PC-3 (cell line): ENCODE results near the gene SELENOS. TPM values are rescaled to one million over a fixed set of nuclear protein-coding genes. Genes with fewer than 3 reads are reported as not detected.

Source experiments
- ATAC-seq: fragments of 200-7000 bp; cut with Tn5 transposase; 2 replicates; pipeline ENCODE4 v1.9.1; 2020; ENCODE audit warnings: mild to moderate bottlenecking, moderate library complexity
- BruUV-seq: library from RNA; stranded (reverse); fragments of 400-500 nt; replicated peaks from 2 replicates; lab custom pipeline; 2021; lab: Mats Ljungman, UMichigan
- CTCF ChIA-PET: fragments of 300-600 bp; sonication (Branson Sonifier 250); formaldehyde crosslinking; loops from one replicate; lab custom pipeline; 2022; ENCODE audit warnings: antibody characterized with exemption; lab: Charles Lee
- POLR2A ChIA-PET: fragments of 300-600 bp; sonication (Branson Sonifier 250); formaldehyde crosslinking; loops from one replicate; lab custom pipeline; 2022; ENCODE audit warnings: antibody characterized with exemption; ENCODE audit not compliant: unreplicated experiment; lab: Charles Lee
- DNase-seq: peaks from one replicate; pipeline ENCODE4 v3.0.0-alpha.2; 2015
- H2AFZ ChIP-seq: fragments of 300-600 bp; sonication (generic); 2 replicates; pipeline ENCODE4 v1.6.0; 2016; ENCODE audit warnings: antibody characterized with exemption, low read length
- H3F3A ChIP-seq: fragments of 300-600 bp; sonication (generic); one replicate; pipeline ENCODE4 v1.6.0; 2017; ENCODE audit warnings: antibody characterized with exemption, low read length, control low read depth, mild to moderate bottlenecking; ENCODE audit not compliant: unreplicated experiment
- H3K27ac ChIP-seq: fragments of 300-600 bp; sonication (generic); 2 replicates; pipeline ENCODE4 v1.5.1; 2016; ENCODE audit warnings: mild to moderate bottlenecking, low read length
- H3K27me3 ChIP-seq: fragments of 300-600 bp; sonication (generic); 2 replicates; pipeline ENCODE4 v1.6.1; 2016; ENCODE audit warnings: low read length, mixed read lengths
- H3K36me3 ChIP-seq: fragments of 300-600 bp; sonication (generic); 2 replicates; pipeline ENCODE4 v1.6.1; 2016; ENCODE audit warnings: low read depth, mixed run types, low read length, mixed read lengths
- H3K4me1 ChIP-seq: fragments of 300-600 bp; sonication (generic); 2 replicates; pipeline ENCODE4 v1.5.1; 2016; ENCODE audit warnings: low read length; ENCODE audit not compliant: insufficient read depth
- H3K4me2 ChIP-seq: fragments of 300-600 bp; sonication (generic); 2 replicates; pipeline ENCODE4 v1.6.0; 2016; ENCODE audit warnings: low read length
- H3K4me3 ChIP-seq: fragments of 300-600 bp; sonication (generic); 2 replicates; pipeline ENCODE4 v1.5.1; 2016; ENCODE audit warnings: mild to moderate bottlenecking, low read length, mixed read lengths
- H3K79me2 ChIP-seq: fragments of 300-600 bp; sonication (generic); 2 replicates; pipeline ENCODE4 v1.6.1; 2017; ENCODE audit warnings: low read length, mixed read lengths
- H3K9ac ChIP-seq: fragments of 300-600 bp; sonication (generic); 2 replicates; pipeline ENCODE4 v1.6.0; 2016; ENCODE audit warnings: mild to moderate bottlenecking, low read length
- H3K9me2 ChIP-seq: fragments of 300-600 bp; sonication (generic); replicated peaks from 2 replicates; pipeline ENCODE4 v1.6.1; 2016; ENCODE audit warnings: mixed run types, low read length, mixed read lengths
- H3K9me3 ChIP-seq: fragments of 300-600 bp; sonication (generic); 2 replicates; pipeline ENCODE4 v1.6.1; 2016; ENCODE audit warnings: low read length, mixed read lengths
- H4K20me1 ChIP-seq: fragments of 300-600 bp; sonication (generic); 2 replicates; pipeline ENCODE4 v1.6.1; 2016; ENCODE audit warnings: low read length, mixed read lengths
- CTCF ChIP-seq: fragments of 300-600 bp; sonication (generic); conservative IDR thresholded peaks from 2 replicates; pipeline ENCODE4 v1.5.1; 2017; ENCODE audit warnings: antibody characterized with exemption, low read depth, mild to moderate bottlenecking, low read length
- EZH2 ChIP-seq: fragments of 300-600 bp; sonication (generic); IDR thresholded peaks from one replicate; pipeline ENCODE4 v1.6.1; 2017; ENCODE audit warnings: antibody characterized with exemption, mild to moderate bottlenecking, low read length; ENCODE audit not compliant: unreplicated experiment
- EZH2phosphoT487 ChIP-seq: fragments of 300-600 bp; sonication (generic); IDR thresholded peaks from 2 replicates; pipeline ENCODE4 v1.6.1; 2018; ENCODE audit warnings: mild to moderate bottlenecking, antibody characterized with exemption, low read length, borderline replicate concordance
- intact Hi-C: fragments of 100-400 bp; cut with micrococcal nuclease; formaldehyde crosslinking; loops from 2 replicates; pipeline ENCODE4 v1.9.0; 2023
- total RNA-seq: library from RNA; depleted of rRNA; stranded (reverse); fragments of >200 nt; gene quantifications from 2 replicates; pipeline ENCODE4 v1.2.3, GENCODE V29; 2014

The SELENOS gene
- total RNA-seq, 1 experiment from 2014 or later, result 40.1 TPM

- TF ChIP-seq EZH2phosphoT487, result no peak
- Histone ChIP-seq H3K9me2 (no peaks in the 10 kb centered on the region), H3K27ac (no peak overlapping the region), H3K9me3 (no peaks in the 10 kb centered on the region), H2AFZ (no peak overlapping the region), H3K36me3 (no peaks in the 10 kb centered on the region), H3K4me1 (no peaks in the 10 kb centered on the region), H3K9ac (no peak overlapping the region), H3K4me3 (no peak overlapping the region), H3K4me2 (no peak overlapping the region), H3K27me3 (no peaks in the 10 kb centered on the region), H3F3A (no peaks in the 10 kb centered on the region), H3K79me2 (no peaks in the 10 kb centered on the region), H4K20me1 (no peaks in the 10 kb centered on the region)
- ATAC-seq (no peak), DNase-seq (no peak)
- ChIA-PET POLR2A (no interaction called here), CTCF (no interaction called here)
- BruUV-seq, result no TSS peak
- intact Hi-C loops, result no loop called here
Observed at GRCh38 chr15:101307897-101308603, 30.8 kb upstream of the SELENOS start.

GRCh38 chr15:101307048-101307896, 30.0 kb upstream of the SELENOS start:
- H3K4me3 ChIP-seq, result no peak overlapping the region
- no peaks in the 10 kb centered on the region for H3K36me3 ChIP-seq
- no peaks in the 10 kb centered on the region for H3K27me3 ChIP-seq
- H3K79me2 ChIP-seq, result no peaks in the 10 kb centered on the region
- H3F3A ChIP-seq, result no peaks in the 10 kb centered on the region
- H4K20me1 ChIP-seq, result no peaks in the 10 kb centered on the region
- H3K4me2 ChIP-seq, result no peak overlapping the region
- POLR2A ChIA-PET, result no interaction called here
- BruUV-seq, result no TSS peak
- TF ChIP-seq EZH2 (no peak), CTCF (no peak), EZH2phosphoT487 (no peak)
- no peak overlapping the region for H3K27ac ChIP-seq
- no peaks in the 10 kb centered on the region for H3K4me1 ChIP-seq
- intact Hi-C loops, result no loop called here
- CTCF ChIA-PET, result no interaction called here
- DNase-seq (no peak), ATAC-seq (no peak)
- no peak overlapping the region for H2AFZ ChIP-seq
- H3K9me2 ChIP-seq, result no peaks in the 10 kb centered on the region
- no peak overlapping the region for H3K9ac ChIP-seq
- H3K9me3 ChIP-seq, result no peaks in the 10 kb centered on the region

GRCh38 chr15:101306341-101307047, 29.2 kb upstream of the SELENOS start:
- Histone ChIP-seq H3K27ac (no peak overlapping the region), H3F3A (no peaks in the 10 kb centered on the region), H3K4me1 (no peaks in the 10 kb centered on the region), H3K9me3 (no peaks in the 10 kb centered on the region), H3K79me2 (no peaks in the 10 kb centered on the region), H3K4me2 (no peak overlapping the region), H3K4me3 (no peak overlapping the region), H2AFZ (no peak overlapping the region), H3K9ac (no peak overlapping the region), H4K20me1 (no peaks in the 10 kb centered on the region), H3K9me2 (no peaks in the 10 kb centered on the region), H3K27me3 (no peaks in the 10 kb centered on the region), H3K36me3 (no peaks in the 10 kb centered on the region)
- DNase-seq, result no peak
- intact Hi-C loops, result no loop called here
- no peak for ATAC-seq
- ChIA-PET CTCF (no interaction called here), POLR2A (no interaction called here)
- TF ChIP-seq EZH2 (no peak), EZH2phosphoT487 (no peak), CTCF (no peak)
- no TSS peak for BruUV-seq
